Measurements from ENCODE around the gene BACH2. TPM values are rescaled to one million over a fixed set of nuclear protein-coding genes. Genes with fewer than 3 reads are reported as not detected.
"Not testable (repeated sequence)": the region's sequence is repeated elsewhere in the genome, so short reads cannot be mapped to it uniquely, and the experiment has no call there.

The BACH2 gene
- polyA plus RNA-seq, 1 donor (not counting 4 experiments of a cell fraction or from before 2014, with no cell fraction given) = 0.50 TPM

GRCh38 chr6:90062051-90062450 lies 234.6 kb downstream of the BACH2 start:
- no peak for FAIRE-seq

GRCh38 chr6:90059178-90059577 lies 237.5 kb downstream of the BACH2 start:
- H3K79me2 ChIP-seq (ENCODE audit: control insufficient read depth, insufficient read depth, low read length); H3K27me3 ChIP-seq (ENCODE audit: control insufficient read depth, extremely low read depth, insufficient read depth, low read length); H4K20me1 ChIP-seq (ENCODE audit: control insufficient read depth, extremely low read depth, insufficient read depth, low read length); FAIRE-seq; H3K4me2 ChIP-seq (ENCODE audit: control insufficient read depth, extremely low read depth, insufficient read depth, low read depth, low read length); H3K9me3 ChIP-seq (ENCODE audit: control insufficient read depth, low read depth, low read length); DNase-seq (ENCODE audit: low read depth, low spot score); H3K27ac ChIP-seq (ENCODE audit: control insufficient read depth, insufficient read depth, low read length); H3K9ac ChIP-seq (ENCODE audit: control insufficient read depth, extremely low read depth, insufficient read depth, low read length); H3K4me1 ChIP-seq (ENCODE audit: control insufficient read depth, extremely low read depth, insufficient read depth, low read length); dilution Hi-C loops (cut with MboI; ENCODE audit: extremely low pct_ligation_motif_present, low sequenced_read_pairs); H2AFZ ChIP-seq (ENCODE audit: control insufficient read depth, low read length); H3K9me1 ChIP-seq (ENCODE audit: control insufficient read depth, extremely low read depth, insufficient read depth, low read length); H3K36me3 ChIP-seq (ENCODE audit: control insufficient read depth in 2 of 2, extremely low read depth in 1 of 2, insufficient read depth in 2 of 2, low read length in 2 of 2); H3K4me3 ChIP-seq (ENCODE audit: control insufficient read depth in 2 of 3, extremely low read depth in 1 of 3, insufficient read depth in 2 of 3, low read depth in 1 of 3, low read length in 3 of 3): not testable (repeated sequence)

More at GRCh38 chr6:90062051-90062450, 234.6 kb downstream of the BACH2 start:
- H3K9ac ChIP-seq (ENCODE audit: control insufficient read depth, extremely low read depth, insufficient read depth, low read length) = no peak overlapping the region
- H2AFZ ChIP-seq (ENCODE audit: control insufficient read depth, low read length) = no peak overlapping the region
- no peaks in the 10 kb centered on the region for H3K4me1 ChIP-seq (ENCODE audit: control insufficient read depth, extremely low read depth, insufficient read depth, low read length)
- H3K9me1 ChIP-seq (ENCODE audit: control insufficient read depth, extremely low read depth, insufficient read depth, low read length) = no peaks in the 10 kb centered on the region
- H3K27me3 ChIP-seq (ENCODE audit: control insufficient read depth, extremely low read depth, insufficient read depth, low read length) = no peaks in the 10 kb centered on the region
- no peaks in the 10 kb centered on the region for H3K9me3 ChIP-seq (ENCODE audit: control insufficient read depth, low read depth, low read length)
- no peaks in the 10 kb centered on the region for H4K20me1 ChIP-seq (ENCODE audit: control insufficient read depth, extremely low read depth, insufficient read depth, low read length)
- dilution Hi-C loops (cut with MboI; ENCODE audit: extremely low pct_ligation_motif_present, low sequenced_read_pairs) = no loop called here
- no peak for DNase-seq (ENCODE audit: low read depth, low spot score)
- TF ChIP-seq CTCF (optimal IDR thresholded peaks at IDR 0.05 in 1 of 3, IDR thresholded peaks at IDR 0.05 in 1 of 3, conservative IDR thresholded peaks at IDR 0.05 in 1 of 3; ENCODE audit: extremely low read depth in 1 of 3, insufficient read depth in 2 of 3, low read length in 3 of 3) (no peak), EZH2 (IDR thresholded peaks at IDR 0.05; ENCODE audit: low read length) (no peak)
- H3K4me2 ChIP-seq (ENCODE audit: control insufficient read depth, extremely low read depth, insufficient read depth, low read depth, low read length) = no peak overlapping the region
- no peak overlapping the region for H3K27ac ChIP-seq (ENCODE audit: control insufficient read depth, insufficient read depth, low read length)
- no peaks in the 10 kb centered on the region for H3K79me2 ChIP-seq (ENCODE audit: control insufficient read depth, insufficient read depth, low read length)
- H3K4me3 ChIP-seq (ENCODE audit: control insufficient read depth in 2 of 3, extremely low read depth in 1 of 3, insufficient read depth in 2 of 3, low read depth in 1 of 3, low read length in 3 of 3) = no peak overlapping the region
- no peaks in the 10 kb centered on the region for H3K36me3 ChIP-seq (ENCODE audit: control insufficient read depth in 2 of 2, extremely low read depth in 1 of 2, insufficient read depth in 2 of 2, low read length in 2 of 2)

- H4K20me1 ChIP-seq (ENCODE audit: control insufficient read depth, extremely low read depth, insufficient read depth, low read length); H3K9ac ChIP-seq (ENCODE audit: control insufficient read depth, extremely low read depth, insufficient read depth, low read length); H3K9me1 ChIP-seq (ENCODE audit: control insufficient read depth, extremely low read depth, insufficient read depth, low read length); H3K27ac ChIP-seq (ENCODE audit: control insufficient read depth, insufficient read depth, low read length); H3K36me3 ChIP-seq (ENCODE audit: control insufficient read depth in 2 of 2, extremely low read depth in 1 of 2, insufficient read depth in 2 of 2, low read length in 2 of 2); H3K9me3 ChIP-seq (ENCODE audit: control insufficient read depth, low read depth, low read length); FAIRE-seq; H3K4me1 ChIP-seq (ENCODE audit: control insufficient read depth, extremely low read depth, insufficient read depth, low read length); H2AFZ ChIP-seq (ENCODE audit: control insufficient read depth, low read length); H3K79me2 ChIP-seq (ENCODE audit: control insufficient read depth, insufficient read depth, low read length); DNase-seq (ENCODE audit: low read depth, low spot score); H3K4me3 ChIP-seq (ENCODE audit: control insufficient read depth in 2 of 3, extremely low read depth in 1 of 3, insufficient read depth in 2 of 3, low read depth in 1 of 3, low read length in 3 of 3); dilution Hi-C loops (cut with MboI; ENCODE audit: extremely low pct_ligation_motif_present, low sequenced_read_pairs); H3K27me3 ChIP-seq (ENCODE audit: control insufficient read depth, extremely low read depth, insufficient read depth, low read length); H3K4me2 ChIP-seq (ENCODE audit: control insufficient read depth, extremely low read depth, insufficient read depth, low read depth, low read length): not testable (repeated sequence)
These were observed 240.7 kb downstream of the BACH2 start for GRCh38 chr6:90055924-90056323.

GRCh38 chr6:90054193-90054592 lies 242.4 kb downstream of the BACH2 start:
- H3K27ac ChIP-seq (ENCODE audit: control insufficient read depth, insufficient read depth, low read length); H4K20me1 ChIP-seq (ENCODE audit: control insufficient read depth, extremely low read depth, insufficient read depth, low read length); dilution Hi-C loops (cut with MboI; ENCODE audit: extremely low pct_ligation_motif_present, low sequenced_read_pairs); H3K4me1 ChIP-seq (ENCODE audit: control insufficient read depth, extremely low read depth, insufficient read depth, low read length); H3K27me3 ChIP-seq (ENCODE audit: control insufficient read depth, extremely low read depth, insufficient read depth, low read length); H3K36me3 ChIP-seq (ENCODE audit: control insufficient read depth in 2 of 2, extremely low read depth in 1 of 2, insufficient read depth in 2 of 2, low read length in 2 of 2); H3K4me2 ChIP-seq (ENCODE audit: control insufficient read depth, extremely low read depth, insufficient read depth, low read depth, low read length); DNase-seq (ENCODE audit: low read depth, low spot score); H3K4me3 ChIP-seq (ENCODE audit: control insufficient read depth in 2 of 3, extremely low read depth in 1 of 3, insufficient read depth in 2 of 3, low read depth in 1 of 3, low read length in 3 of 3); FAIRE-seq; H3K9me3 ChIP-seq (ENCODE audit: control insufficient read depth, low read depth, low read length); H3K79me2 ChIP-seq (ENCODE audit: control insufficient read depth, insufficient read depth, low read length); H3K9ac ChIP-seq (ENCODE audit: control insufficient read depth, extremely low read depth, insufficient read depth, low read length); H3K9me1 ChIP-seq (ENCODE audit: control insufficient read depth, extremely low read depth, insufficient read depth, low read length); H2AFZ ChIP-seq (ENCODE audit: control insufficient read depth, low read length): not testable (repeated sequence)

Data from keratinocyte (primary cell).